ENCODE results near the gene CD84. TPM values are rescaled to one million over a fixed set of nuclear protein-coding genes. Genes with fewer than 3 reads are reported as not detected.

CD84 gene
- total and polyA plus RNA-seq, 4 donors, result 1.9 to 18.8 (median 10.7) TPM

- TF ChIP-seq CTCF (IDR thresholded peaks at IDR 0.05; ENCODE audit: control extremely low read depth, extremely low read depth), result no peak
- Histone ChIP-seq H3K36me3 (ENCODE audit: control insufficient read depth in 4 of 4, insufficient read depth in 4 of 4, low read length in 4 of 4) (no peaks in the 10 kb centered on the region), H3K9ac (ENCODE audit: insufficient read depth in 1 of 2, low read length in 2 of 2) (no peak overlapping the region), H3K27me3 (ENCODE audit: control insufficient read depth in 3 of 3, insufficient read depth in 3 of 3, low read length in 2 of 3) (no peaks in the 10 kb centered on the region), H3K9me3 (ENCODE audit: control insufficient read depth in 4 of 4, insufficient read depth in 3 of 4, low read length in 3 of 4) (peaks cover 0 to 3% (median 0%) of the 10 kb centered on the region in 4 donors), H3K4me3 (no peak overlapping the region), H3K27ac (ENCODE audit: low read depth in 1 of 2, low read length in 1 of 2) (no peak overlapping the region), H3K4me1 (ENCODE audit: control insufficient read depth in 5 of 5, insufficient read depth in 5 of 5, low read length in 5 of 5) (peaks cover 0 to 20% (median 0%) of the 10 kb centered on the region in 5 donors)
- whole genome bisulfite sequencing, 2 donors, result 34 to 66% methylated on average over 1 of the region's 1 CpG
- ATAC-seq (ENCODE audit: insufficient read depth, low FRiP score) (no peak), DNase-seq (peak in 1 of 3 donors; percentile 9)
These were observed 37.5 kb downstream of the CD84 start for GRCh38 chr1:160541622-160542302.

DNA sequence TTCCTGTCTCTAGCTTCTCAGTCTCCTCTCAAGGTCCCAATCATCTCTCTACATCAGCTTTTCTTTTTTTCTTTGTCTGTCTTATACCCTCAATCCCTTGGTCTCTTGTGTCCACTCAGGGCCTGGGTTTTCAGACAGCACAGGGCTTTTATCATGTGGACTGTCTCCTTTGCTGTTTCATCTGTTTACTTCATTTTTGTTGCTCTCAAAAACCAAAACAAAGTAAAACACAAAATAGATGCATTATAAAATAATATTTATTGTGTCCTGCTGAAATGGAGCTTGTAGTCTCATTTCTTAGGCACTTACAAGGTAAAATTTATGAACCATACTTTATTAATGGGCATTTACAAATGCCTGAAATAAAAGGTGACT lies 38.5 kb downstream of the CD84 start:
- no peak overlapping the region for H3K27ac ChIP-seq (ENCODE audit: low read depth in 1 of 2, low read length in 1 of 2)
- no peak overlapping the region for H3K4me3 ChIP-seq
- H3K36me3 ChIP-seq (ENCODE audit: control insufficient read depth in 4 of 4, insufficient read depth in 4 of 4, low read length in 4 of 4), result no peaks in the 10 kb centered on the region
- H3K4me1 ChIP-seq (ENCODE audit: control insufficient read depth in 5 of 5, insufficient read depth in 5 of 5, low read length in 5 of 5), result peaks cover 0 to 18% (median 0%) of the 10 kb centered on the region in 5 donors
- H3K27me3 ChIP-seq (ENCODE audit: control insufficient read depth in 3 of 3, insufficient read depth in 3 of 3, low read length in 2 of 3), result no peaks in the 10 kb centered on the region
- no peak for ATAC-seq (ENCODE audit: insufficient read depth, low FRiP score)
- peaks cover 0 to 3% (median 0%) of the 10 kb centered on the region in 4 donors for H3K9me3 ChIP-seq (ENCODE audit: control insufficient read depth in 4 of 4, insufficient read depth in 3 of 4, low read length in 3 of 4)
- H3K9ac ChIP-seq (ENCODE audit: insufficient read depth in 1 of 2, low read length in 2 of 2), result no peak overlapping the region
- no peak for TF ChIP-seq CTCF (IDR thresholded peaks at IDR 0.05; ENCODE audit: control extremely low read depth, extremely low read depth)
- DNase-seq, result no peak

DNA sequence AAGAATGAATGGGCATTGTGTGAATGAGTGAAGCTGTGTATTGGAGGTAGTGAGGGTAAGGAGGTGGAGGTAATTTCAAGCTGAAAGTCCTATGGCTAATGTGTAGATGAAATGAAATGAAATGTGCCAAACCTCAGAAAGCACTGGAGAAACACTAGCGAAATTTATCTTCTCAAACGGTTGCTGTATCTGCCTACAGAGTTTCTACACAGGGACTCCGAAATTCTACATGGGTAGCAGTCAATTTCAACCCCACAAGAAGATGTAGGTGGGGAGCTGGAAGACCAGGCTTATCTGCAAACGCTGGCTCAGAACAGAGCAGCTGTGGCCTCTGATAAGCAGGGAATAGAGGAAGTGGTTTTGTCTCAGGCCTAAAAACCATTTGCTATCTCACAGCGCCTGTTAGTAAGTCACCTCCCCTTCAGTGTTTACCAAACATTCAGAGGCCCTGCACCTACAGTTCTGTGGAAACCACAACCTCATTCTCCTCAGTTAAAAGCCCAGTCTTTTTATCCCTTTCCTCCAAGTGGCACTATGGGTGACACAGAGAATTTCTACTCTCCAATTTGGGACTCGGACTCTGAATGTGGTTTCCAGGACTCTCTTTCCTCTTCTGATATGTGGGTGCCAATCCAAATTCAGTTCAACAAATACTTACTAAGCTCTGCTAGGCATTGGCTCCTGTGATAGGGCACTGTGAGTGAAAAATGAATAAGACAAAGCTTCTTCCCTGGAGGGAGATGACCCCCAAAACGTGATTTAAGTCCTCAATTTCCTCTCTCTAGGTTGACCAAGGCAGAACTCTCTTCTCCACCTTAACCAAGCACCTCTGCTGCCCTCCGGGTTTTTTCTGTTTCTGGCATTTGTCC lies 39.1 kb downstream of the CD84 start:
- WGBS, 2 donors, result 20 to 28% methylated on average over 8 of the region's 8 CpGs
- Histone ChIP-seq H3K27ac (ENCODE audit: low read depth in 1 of 2, low read length in 1 of 2) (peak overlapping the region in 1 of 2 donors; percentile 67), H3K27me3 (ENCODE audit: control insufficient read depth in 3 of 3, insufficient read depth in 3 of 3, low read length in 2 of 3) (no peaks in the 10 kb centered on the region), H3K9ac (ENCODE audit: insufficient read depth in 1 of 2, low read length in 2 of 2) (no peak overlapping the region), H3K36me3 (ENCODE audit: control insufficient read depth in 4 of 4, insufficient read depth in 4 of 4, low read length in 4 of 4) (no peaks in the 10 kb centered on the region), H3K9me3 (ENCODE audit: control insufficient read depth in 4 of 4, insufficient read depth in 3 of 4, low read length in 3 of 4) (peaks cover 0 to 5% (median under 1%) of the 10 kb centered on the region in 4 donors), H3K4me1 (ENCODE audit: control insufficient read depth in 5 of 5, insufficient read depth in 5 of 5, low read length in 5 of 5) (peaks cover 0 to 18% (median 0%) of the 10 kb centered on the region in 5 donors), H3K4me3 (no peak overlapping the region)
- peak in 1 of 3 donors; percentile 9 for DNase-seq
- no peak for ATAC-seq (ENCODE audit: insufficient read depth, low FRiP score)
- TF ChIP-seq CTCF (IDR thresholded peaks at IDR 0.05; ENCODE audit: control extremely low read depth, extremely low read depth), result no peak
